ENCODE data around the gene CUX1. TPM values are rescaled to one million over a fixed set of nuclear protein-coding genes. Genes with fewer than 3 reads are reported as not detected.

Gene CUX1
- total RNA-seq, 4 donors from 2014 or later = 42.8 to 59.0 (median 47.4) TPM

- TF ChIP-seq, protein P1, sequence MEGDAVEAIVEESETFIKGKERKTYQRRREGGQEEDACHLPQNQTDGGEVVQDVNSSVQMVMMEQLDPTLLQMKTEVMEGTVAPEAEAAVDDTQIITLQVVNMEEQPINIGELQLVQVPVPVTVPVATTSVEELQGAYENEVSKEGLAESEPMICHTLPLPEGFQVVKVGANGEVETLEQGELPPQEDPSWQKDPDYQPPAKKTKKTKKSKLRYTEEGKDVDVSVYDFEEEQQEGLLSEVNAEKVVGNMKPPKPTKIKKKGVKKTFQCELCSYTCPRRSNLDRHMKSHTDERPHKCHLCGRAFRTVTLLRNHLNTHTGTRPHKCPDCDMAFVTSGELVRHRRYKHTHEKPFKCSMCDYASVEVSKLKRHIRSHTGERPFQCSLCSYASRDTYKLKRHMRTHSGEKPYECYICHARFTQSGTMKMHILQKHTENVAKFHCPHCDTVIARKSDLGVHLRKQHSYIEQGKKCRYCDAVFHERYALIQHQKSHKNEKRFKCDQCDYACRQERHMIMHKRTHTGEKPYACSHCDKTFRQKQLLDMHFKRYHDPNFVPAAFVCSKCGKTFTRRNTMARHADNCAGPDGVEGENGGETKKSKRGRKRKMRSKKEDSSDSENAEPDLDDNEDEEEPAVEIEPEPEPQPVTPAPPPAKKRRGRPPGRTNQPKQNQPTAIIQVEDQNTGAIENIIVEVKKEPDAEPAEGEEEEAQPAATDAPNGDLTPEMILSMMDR (IDR thresholded peaks at IDR 0.05; ENCODE audit: low read depth) = no peak
These were observed 29.6 kb upstream of the CUX1 start for GRCh38 chr7:101787864-101788263.

DNA sequence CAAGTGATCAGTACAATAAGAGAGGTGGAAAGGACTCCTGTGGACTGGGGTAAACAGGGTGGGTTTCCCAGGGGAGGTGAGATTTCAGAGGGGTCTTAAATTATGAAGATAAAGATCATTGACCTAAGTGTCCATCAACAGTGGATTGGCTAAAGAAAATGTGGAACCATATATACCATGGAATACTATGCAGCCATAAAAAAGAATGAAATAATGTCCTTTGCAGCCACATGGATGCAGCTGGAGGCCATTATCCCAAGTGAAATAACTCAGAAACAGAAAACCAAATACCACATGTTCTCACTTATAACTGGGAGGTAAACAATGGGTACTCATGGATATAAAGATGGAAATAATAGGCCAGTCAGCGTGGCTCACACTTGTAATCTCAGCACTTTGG lies 28.9 kb upstream of the CUX1 start:
- TF ChIP-seq, protein P1 (IDR thresholded peaks at IDR 0.05; ENCODE audit: low read depth) = no peak

DNA sequence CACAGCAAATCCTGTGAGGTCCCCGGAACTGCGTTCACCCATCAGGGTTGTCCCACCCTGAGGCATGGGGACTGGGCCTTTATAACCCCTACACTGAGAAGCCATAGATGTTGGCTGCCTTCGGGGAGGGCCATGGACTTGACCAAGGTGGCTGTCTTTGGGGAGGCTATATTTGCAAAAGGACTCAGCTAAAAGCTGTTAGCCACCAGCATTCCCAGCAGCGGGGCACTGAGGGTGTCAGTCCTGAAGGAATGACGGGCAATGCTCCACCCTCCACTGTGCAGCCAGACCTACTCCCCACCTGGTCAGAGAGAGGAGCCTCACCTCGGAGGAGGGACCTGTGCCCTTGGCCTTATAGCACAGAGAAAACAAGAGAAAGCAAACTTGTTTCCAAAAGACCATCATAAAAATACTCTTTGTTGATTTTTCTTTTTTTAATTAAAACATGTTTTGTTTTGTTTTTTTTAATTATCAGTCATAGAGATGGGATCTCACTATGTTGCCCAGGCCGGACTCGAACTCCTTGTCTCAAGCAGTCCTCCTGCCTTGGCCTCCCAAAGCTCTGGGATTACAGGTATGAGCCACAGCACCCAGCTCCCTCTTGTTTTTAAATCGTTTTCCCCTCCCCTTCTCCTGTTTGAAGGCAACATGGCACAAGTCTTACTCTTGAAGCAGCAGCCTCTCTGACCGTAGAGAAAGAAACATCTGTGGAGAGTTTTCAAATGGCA lies 26.7 kb upstream of the CUX1 start:
- TF ChIP-seq, protein P1 (IDR thresholded peaks at IDR 0.05; ENCODE audit: low read depth) = no peak

DNA sequence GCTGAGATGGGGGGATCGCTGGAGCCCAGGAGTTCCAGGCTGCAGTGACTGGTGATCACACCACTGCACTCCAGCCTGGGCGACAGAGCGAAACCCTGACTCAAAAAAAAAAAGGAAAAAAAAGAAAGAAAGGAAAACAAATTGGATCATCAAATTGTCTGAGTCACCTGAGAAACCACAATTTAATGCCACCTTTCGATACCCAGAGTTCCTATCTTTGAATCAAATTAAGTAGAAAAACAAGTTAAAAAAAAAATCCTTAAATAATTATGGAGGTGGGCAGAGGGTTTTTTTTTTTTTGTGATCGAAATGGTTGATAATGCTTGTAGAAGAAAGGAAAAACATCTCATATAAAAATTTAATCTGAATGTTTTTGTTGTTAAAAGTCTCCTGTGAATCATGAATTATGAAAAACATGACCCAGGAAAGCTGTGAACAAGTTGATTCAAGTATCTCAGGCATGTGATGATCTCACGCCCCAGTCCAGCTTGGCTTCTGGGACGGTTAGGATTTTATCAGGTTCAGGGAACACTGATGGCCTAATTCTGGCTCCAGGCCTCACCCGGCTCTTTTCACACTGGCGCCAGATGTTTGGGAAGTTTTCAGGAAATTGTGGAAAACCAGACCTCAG lies 25.3 kb upstream of the CUX1 start:
- TF ChIP-seq, protein P1 (IDR thresholded peaks at IDR 0.05; ENCODE audit: low read depth) = no peak

DNA sequence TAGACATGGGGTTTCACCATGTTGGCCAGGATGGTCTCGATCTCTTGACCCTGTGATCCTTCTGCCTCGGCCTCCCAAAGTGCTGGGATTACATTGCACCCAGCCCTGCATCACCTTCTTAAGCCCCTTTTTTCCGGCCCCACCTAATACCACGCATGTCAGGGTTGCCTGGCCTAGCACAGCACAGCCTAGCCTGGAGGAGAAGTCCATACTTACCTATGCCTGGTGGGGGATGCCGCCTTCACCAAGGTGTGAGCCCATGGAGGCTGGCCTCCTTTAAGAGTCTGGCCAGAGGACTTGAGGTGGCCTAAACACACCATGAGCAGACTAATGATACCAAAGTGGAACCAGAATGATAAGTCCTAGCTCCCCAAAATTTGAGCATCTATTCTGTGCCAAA lies 22.0 kb upstream of the CUX1 start:
- TF ChIP-seq, protein P1 (IDR thresholded peaks at IDR 0.05; ENCODE audit: low read depth) = no peak

- TF ChIP-seq, protein P1 (IDR thresholded peaks at IDR 0.05; ENCODE audit: low read depth) = no peak
These were observed 14.0 kb upstream of the CUX1 start for GRCh38 chr7:101803203-101804087.

Measured in subcutaneous adipose tissue (tissue), 4 donors.